ENCODE results near the gene RAD1.
"Not testable (repeated sequence)": the region's sequence is repeated elsewhere in the genome, so short reads cannot be mapped to it uniquely, and the experiment has no call there.

RAD1 gene, protein sequence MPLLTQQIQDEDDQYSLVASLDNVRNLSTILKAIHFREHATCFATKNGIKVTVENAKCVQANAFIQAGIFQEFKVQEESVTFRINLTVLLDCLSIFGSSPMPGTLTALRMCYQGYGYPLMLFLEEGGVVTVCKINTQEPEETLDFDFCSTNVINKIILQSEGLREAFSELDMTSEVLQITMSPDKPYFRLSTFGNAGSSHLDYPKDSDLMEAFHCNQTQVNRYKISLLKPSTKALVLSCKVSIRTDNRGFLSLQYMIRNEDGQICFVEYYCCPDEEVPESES

DNA sequence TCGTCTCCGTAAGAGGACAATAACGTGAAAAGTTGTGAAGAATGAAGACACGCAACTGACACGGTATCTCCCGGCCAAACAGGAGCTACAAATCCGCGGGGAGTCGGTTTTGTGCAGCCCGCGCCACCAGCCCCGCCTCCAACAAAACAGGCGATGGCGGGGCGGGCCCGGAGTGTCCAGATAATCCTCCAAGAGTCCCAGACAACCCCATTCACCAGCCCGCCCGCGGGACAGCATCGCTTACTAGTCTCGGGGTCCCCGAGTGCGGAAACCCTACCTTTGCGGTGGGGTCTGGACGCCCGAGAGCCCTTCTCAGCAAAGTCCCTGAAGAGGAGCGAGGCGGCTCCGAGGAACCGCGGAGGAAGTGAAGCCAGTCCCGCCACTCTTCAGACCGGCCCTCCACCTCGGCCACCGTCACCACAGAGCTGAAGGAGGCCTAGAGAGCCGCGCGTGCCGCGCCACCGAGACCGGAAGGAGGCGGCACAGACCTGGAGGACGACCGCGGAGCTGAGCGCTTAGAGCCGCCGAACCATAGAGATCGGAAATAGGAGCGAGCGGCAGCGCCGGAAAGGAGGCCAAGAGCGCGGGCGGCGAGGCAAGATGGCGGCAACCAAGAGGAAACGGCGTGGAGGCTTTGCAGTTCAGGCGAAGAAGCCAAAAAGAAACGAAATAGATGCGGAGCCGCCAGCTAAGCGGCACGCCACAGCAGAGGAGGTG, at the start of gene RAD1, which contains the start of gene BRIX1:
Gene RAD1 (minus strand): TSS at position 366 of the 717 bp plus-strand sequence. CDS start 612 bp downstream, outside the sequence.
Gene BRIX1 (plus strand): TSS at position 573 of the 717 bp plus-strand sequence. CDS start 28 bp downstream, at position 601.
- DNase-seq (ENCODE audit: low spot score) = peak; percentile 96

DNA sequence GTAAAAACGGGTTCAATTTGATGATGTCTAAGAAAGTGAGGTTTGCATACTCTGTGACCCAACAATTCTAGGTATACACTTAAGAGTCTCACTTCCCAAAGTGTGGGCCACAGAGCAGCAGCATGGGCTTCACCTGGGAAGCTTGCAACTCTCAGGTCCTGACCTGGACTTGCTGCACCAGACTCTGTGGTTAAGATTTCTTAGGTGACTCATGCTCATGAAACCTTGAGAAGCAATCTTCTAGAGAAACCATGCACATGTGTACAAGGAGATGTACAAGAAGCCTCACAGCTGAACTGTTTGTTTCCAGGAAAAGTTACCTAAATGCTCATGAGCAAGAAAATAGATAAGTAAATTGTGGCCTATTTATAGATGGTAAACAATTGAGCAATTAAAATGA, 44.0 kb upstream of the RAD1 start:
- DNase-seq (ENCODE audit: low spot score) = peak; percentile 51

- DNase-seq (ENCODE audit: low spot score) = peak; percentile 9
Measured at GRCh38 chr5:34957857-34958690, 42.8 kb upstream of the RAD1 start.

DNA sequence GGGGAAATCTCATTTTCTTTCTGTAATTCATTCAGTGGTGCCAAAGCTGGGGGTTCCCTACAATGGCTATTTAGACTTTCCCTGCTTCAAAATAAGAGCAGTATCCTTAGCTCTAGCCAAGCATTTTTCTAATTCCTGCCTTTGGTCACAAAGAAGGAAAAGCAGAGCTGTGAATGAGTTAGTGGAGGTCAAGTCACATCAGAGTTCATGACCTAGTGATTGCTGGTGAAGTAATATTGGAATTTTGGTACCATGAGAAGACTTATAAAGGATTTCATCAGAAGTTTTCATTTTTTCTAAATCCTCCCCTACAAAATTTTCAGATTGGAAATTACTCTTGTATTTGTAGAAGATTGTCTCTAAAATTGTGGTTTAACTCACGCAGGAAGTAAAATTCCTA, 42.0 kb upstream of the RAD1 start:
- no peak for DNase-seq (ENCODE audit: low spot score)

- DNase-seq (ENCODE audit: low spot score) = no peak
Measured at GRCh38 chr5:34944460-34945047, 29.2 kb upstream of the RAD1 start.

DNA sequence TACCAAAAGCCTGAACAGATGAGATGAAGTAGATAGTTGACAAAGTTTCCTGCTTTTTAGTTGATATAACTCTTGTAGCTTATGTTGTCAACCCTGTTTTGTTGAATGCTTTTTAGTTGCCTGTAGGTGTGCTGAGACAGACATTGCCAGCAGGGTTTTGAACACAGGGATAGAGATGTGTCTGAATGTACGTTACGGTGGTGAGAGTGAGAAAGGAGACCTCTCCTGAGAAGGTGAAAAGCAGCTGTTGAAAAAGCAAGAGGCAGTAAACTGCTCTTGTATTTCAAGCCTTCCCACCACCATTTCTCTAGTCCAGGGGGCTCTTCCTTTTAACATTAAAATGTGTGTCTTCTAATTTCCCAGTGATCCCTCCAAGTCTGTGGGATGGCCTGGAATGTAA, 28.7 kb upstream of the RAD1 start:
- no peak for DNase-seq (ENCODE audit: low spot score)

GRCh38 chr5:34941936-34942335, 26.6 kb upstream of the RAD1 start:
- DNase-seq (ENCODE audit: low spot score) = no peak

DNA sequence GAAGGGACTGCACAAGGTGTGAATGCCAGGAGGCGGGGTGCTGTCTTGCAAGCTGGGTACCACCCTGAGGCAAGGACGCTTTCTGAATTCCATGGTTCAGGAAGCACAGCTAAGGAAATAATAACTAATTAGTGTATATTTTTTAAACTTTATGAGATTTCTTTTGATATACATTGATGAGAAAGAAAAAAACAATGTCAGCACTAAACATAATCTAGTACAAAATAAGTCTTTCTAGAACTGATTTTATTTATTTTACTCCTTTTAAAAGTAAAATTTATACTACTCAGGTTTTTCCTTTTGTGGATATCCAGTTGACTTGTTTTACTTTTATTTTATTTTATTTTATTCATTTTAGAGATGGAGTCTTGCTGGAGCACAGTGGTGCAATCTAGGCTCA, 17.6 kb upstream of the RAD1 start:
- DNase-seq (ENCODE audit: low spot score) = no peak

DNA sequence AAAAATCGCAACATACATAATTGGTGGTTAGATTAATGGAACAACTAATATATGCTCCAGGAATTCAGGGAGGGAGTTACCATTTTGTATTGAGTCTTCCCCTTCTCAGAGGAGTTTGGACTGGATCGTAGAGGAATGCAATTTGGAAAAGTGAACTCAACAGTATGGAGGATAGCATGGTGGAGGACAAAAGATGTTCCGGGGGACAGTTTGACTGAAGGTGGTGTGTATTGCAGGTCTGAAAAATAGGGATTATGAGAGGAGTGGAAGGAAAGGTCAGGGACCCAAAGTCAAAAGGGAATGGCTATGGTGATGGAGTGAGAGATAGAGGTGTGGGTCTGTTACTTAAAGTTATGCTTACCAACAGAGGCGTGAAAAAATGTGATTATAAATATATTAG, 15.6 kb upstream of the RAD1 start:
- DNase-seq (ENCODE audit: low spot score) = no peak

- DNase-seq (ENCODE audit: low spot score) = no peak
Measured at GRCh38 chr5:34930462-34930844, 15.1 kb upstream of the RAD1 start.

GRCh38 chr5:34929720-34930461, 14.6 kb upstream of the RAD1 start:
- peak; percentile 79 for DNase-seq (ENCODE audit: low spot score)

GRCh38 chr5:34929134-34929719, 13.9 kb upstream of the RAD1 start, which contains the start of gene DNAJC21:
TSS of gene DNAJC21 (plus strand) at chr5:34929559. CDS start at chr5:34929820, 261 bp downstream.
- DNase-seq (ENCODE audit: low spot score) = peak; percentile 98

- DNase-seq (ENCODE audit: low spot score) = no peak
Measured at GRCh38 chr5:34928267-34928666, 13.0 kb upstream of the RAD1 start.

DNA sequence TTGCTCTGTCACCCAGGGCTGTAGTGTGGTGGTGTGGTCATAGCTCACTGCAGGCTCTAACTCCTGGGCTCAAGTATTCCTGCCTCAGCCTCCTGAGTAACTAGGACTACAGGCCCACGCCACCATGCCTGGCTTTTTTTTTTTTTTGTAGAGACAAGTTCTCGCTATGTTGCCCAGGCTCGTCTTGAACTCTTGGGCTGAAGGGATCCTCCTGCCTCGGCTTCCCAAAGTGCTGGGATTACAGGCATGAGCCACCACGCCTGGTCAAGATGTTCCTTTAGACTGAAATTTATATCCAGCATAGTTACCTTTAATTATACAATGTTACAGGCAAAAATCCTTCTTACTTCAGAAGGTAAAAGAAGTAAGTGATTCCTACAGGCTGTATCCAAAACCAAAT, 12.5 kb upstream of the RAD1 start:
- no peak for DNase-seq (ENCODE audit: low spot score)

GRCh38 chr5:34926318-34926888, 11.1 kb upstream of the RAD1 start:
- no peak for DNase-seq (ENCODE audit: low spot score)

GRCh38 chr5:34924462-34924765, 9.1 kb upstream of the RAD1 start:
- no peak for DNase-seq (ENCODE audit: low spot score)

DNA sequence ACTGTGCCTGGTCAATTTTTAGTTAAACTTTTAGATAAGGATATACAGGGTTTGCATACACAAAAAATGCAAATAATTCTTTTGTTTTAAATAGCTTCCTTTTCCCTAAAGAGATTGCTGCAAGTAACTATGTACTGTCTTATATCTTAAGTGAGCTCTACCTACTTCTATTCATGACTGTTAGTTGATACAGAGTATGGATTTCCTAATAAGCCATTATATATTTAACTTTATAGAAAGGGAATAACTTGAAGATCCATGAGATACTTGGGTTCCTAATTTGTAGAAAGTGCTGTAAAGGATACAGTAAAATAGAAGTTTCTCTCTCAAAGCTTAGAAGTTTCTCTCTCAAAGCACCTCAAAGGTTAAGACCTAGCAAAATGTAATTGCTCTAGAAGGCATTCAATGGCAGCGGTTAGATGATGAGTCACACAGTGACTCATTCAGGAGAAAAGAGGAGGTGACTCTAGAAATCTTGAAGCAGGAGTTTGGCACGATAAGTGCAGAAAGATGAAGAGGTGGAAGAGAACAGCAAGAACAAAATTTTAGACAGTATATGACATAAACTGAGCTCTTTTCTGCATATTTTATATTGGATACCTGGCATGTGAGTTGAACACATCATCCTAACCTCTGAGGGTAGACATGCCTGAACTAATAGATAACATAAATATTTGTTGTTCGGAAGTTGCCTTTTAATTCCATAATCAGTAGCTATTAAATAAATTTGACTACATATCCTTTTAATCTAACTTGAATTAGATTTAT, 8.6 kb upstream of the RAD1 start:
- DNase-seq (ENCODE audit: low spot score) = peak; percentile 82

GRCh38 chr5:34923256-34923655, 8.0 kb upstream of the RAD1 start:
- DNase-seq (ENCODE audit: low spot score) = not testable (repeated sequence)

DNA sequence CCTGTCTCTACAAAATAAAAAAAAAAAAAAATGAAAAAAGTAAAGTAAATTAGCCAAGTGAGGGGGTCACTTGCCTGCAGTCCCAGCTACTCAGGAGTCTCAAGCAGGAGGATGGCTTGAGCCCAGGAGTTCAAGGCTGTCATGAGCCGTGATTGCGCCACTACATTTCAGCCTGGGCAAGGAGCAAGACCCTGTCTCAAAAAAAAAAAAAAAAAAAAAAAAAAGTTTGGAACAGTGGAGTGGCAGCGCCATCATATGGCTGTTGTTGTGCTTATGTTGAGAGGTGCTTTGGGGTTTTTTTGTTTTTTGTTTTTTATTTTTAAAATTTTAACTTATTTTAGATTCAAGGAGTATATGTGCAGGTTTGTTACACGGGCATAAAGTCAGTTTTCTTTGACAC, 3.8 kb upstream of the RAD1 start:
- DNase-seq (ENCODE audit: low spot score) = no peak

- DNase-seq (ENCODE audit: low spot score) = no peak
Measured at GRCh38 chr5:34918025-34918424, 2.7 kb upstream of the RAD1 start.
